Subcutaneous adipose tissue (tissue), 4 donors: ENCODE results near the gene DTD1. TPM values are rescaled to one million over a fixed set of nuclear protein-coding genes. Genes with fewer than 3 reads are reported as not detected.

Experiments used
- total RNA-seq, 4 donors: library from RNA; depleted of rRNA; stranded (reverse); fragments of >200 nt; gene quantifications; one replicate each; pipeline ENCODE4 v1.1.0, GENCODE V29; 2016
- TF ChIP-seq, protein P1 (sequence below): fragments of 450-650 bp; IDR thresholded peaks from one replicate; pipeline ENCODE4 v1.5.1; 2016; ENCODE audit warnings: low read depth, mild to moderate bottlenecking, control low read depth, antibody characterized with exemption, moderate library complexity

The DTD1 gene
- total RNA-seq, 4 donors from 2014 or later = 15.8 to 31.3 (median 28.7) TPM

DNA sequence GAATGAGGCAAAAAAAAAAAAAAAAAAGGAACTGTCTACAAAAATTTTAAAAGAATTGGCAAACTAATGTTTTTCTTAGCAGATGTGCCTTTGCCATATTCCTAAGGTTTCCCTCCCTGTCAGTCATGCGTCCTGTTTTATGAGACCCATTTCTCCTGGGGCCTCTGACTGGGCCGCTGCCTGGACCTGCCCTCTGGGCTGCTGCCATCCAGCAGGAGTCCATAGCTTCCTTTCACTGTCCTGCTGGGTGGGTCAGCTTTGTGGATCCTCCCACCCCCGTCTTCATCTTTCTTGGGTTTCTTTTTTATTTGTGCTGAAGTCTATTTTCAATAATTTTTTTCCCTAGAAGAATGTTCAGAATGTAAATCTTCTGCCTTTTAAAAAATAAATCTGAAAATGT is 114.9 kb downstream of the DTD1 start:
- TF ChIP-seq, protein P1, sequence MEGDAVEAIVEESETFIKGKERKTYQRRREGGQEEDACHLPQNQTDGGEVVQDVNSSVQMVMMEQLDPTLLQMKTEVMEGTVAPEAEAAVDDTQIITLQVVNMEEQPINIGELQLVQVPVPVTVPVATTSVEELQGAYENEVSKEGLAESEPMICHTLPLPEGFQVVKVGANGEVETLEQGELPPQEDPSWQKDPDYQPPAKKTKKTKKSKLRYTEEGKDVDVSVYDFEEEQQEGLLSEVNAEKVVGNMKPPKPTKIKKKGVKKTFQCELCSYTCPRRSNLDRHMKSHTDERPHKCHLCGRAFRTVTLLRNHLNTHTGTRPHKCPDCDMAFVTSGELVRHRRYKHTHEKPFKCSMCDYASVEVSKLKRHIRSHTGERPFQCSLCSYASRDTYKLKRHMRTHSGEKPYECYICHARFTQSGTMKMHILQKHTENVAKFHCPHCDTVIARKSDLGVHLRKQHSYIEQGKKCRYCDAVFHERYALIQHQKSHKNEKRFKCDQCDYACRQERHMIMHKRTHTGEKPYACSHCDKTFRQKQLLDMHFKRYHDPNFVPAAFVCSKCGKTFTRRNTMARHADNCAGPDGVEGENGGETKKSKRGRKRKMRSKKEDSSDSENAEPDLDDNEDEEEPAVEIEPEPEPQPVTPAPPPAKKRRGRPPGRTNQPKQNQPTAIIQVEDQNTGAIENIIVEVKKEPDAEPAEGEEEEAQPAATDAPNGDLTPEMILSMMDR = no peak

GRCh38 chr20:18705490-18705889 is 117.6 kb downstream of the DTD1 start:
- TF ChIP-seq, protein P1 = no peak

GRCh38 chr20:18705910-18706309 is 118.1 kb downstream of the DTD1 start:
- TF ChIP-seq, protein P1 = no peak

DNA sequence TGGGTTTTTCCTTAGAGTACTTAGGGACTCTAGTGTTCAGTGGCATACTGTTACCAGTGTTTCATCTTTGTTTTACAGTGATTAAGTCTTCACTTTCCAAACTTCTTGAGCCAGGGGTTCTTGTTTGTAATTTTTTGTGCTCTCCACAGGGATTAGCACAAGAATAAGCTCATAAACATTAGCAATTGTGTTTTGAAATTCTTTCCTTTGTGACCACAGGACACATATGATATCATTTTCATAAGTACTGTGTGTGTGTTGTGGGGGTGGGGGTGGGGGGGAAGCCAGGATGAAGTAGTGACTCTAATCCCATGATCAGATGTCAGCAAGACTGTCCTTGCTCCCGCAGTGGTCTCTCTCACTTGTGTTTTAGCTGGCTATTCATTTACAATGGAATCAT is 124.3 kb downstream of the DTD1 start:
- TF ChIP-seq, protein P1 = no peak

DNA sequence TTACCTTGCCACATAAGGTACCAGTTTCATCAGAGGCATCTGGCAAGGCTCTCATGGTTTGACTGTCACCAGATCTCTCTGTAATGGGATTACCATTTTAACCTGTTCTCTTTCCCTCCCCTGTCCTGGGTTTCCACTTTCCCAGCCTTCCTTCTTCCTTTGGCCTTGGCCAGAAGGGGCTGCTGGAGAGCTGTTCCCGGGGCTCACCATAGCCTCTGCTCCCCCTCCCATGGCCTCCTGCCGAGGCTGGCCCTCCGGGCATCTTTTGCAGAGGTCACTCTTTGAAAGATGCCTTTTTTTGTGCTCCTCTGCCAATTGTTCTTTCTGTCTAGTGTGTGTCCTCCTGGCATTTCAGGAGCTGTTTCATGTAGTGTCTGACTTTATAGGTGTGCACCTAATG is 125.0 kb downstream of the DTD1 start:
- TF ChIP-seq, protein P1 = no peak

DNA sequence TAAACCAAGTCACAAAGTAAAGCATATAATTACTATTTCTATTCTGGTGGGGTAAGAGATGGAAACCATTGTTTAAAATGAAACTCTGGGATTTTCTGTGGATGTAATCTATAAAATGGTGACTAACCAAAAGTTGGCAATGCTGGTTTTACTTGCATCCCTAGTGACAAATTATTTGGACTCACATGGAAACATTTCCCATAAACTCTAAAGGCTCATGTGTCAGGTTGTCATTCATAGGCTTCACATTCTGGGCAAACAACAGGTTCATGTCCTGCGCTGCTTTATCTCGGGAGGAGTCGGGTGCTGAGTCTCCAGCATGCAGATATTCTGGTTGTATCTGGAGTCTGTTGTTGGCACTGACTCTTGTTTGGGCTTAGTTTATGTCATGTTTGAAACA is 127.7 kb downstream of the DTD1 start:
- TF ChIP-seq, protein P1 = no peak

DNA sequence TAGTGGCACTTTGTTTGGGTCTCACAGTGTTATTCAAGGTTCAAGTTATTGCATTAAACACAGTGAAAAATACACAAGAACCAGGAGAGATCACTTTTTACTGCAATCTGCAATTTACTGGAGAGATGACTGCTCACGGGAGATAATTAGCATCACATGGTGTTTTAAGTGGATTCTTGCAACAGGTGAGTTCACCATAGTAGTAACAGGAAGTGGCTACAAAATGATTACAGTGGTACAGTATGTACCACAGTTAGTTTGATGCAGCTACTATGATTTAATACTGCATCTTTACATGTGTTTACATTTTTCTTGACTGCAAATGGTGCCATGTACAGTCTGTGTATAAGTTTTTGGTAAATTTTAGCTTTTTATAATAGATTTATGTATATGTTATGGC is 129.2 kb downstream of the DTD1 start:
- TF ChIP-seq, protein P1 = no peak
